Posterior vena cava (tissue), 2 donors: Measurements from ENCODE around the gene TAS2R9. TPM values are rescaled to one million over a fixed set of nuclear protein-coding genes. Genes with fewer than 3 reads are reported as not detected.
"Not testable (repeated sequence)": the region's sequence is repeated elsewhere in the genome, so short reads cannot be mapped to it uniquely, and the experiment has no call there.

Experiments used
- DNase-seq: peaks from one replicate; pipeline ENCODE4 v3.0.0-alpha.2; 2020; ENCODE audit warnings: low spot score
- intact Hi-C, 2 donors: fragments of 100-400 bp; cut with DNase I; formaldehyde crosslinking; loops; one replicate each; pipeline versions ENCODE4 v1.14.1 to v1.14.2; 2022 to 2023
- long read RNA-seq, 2 donors: library from polyadenylated mRNA; unstranded; transcript quantifications; one replicate each; pipeline ENCODE4 v2.0.0, GENCODE V29; 2020 to 2021
- total RNA-seq, 2 donors: library from RNA; stranded (reverse); fragmentation: NEBNext Ultra II Directional; extraction: Animal tissue kit (Norgen Biotek cat#: 25700); gene quantifications; one replicate each; pipeline ENCODE4 v1.2.1, GENCODE V29; 2021
- donor health status: DM: yes; HTN: yes; CAD: no.
- donor health status: DM: yes; HTN: yes; CAD: no.

The TAS2R9 gene, protein sequence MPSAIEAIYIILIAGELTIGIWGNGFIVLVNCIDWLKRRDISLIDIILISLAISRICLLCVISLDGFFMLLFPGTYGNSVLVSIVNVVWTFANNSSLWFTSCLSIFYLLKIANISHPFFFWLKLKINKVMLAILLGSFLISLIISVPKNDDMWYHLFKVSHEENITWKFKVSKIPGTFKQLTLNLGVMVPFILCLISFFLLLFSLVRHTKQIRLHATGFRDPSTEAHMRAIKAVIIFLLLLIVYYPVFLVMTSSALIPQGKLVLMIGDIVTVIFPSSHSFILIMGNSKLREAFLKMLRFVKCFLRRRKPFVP
- total RNA-seq = under 1 TPM in 1 of 2 donors, not detected in 1; 0.51 TPM
- long read RNA-seq, donor 1 = 0 reads
- long read RNA-seq, donor 2 = 0 reads

DNA sequence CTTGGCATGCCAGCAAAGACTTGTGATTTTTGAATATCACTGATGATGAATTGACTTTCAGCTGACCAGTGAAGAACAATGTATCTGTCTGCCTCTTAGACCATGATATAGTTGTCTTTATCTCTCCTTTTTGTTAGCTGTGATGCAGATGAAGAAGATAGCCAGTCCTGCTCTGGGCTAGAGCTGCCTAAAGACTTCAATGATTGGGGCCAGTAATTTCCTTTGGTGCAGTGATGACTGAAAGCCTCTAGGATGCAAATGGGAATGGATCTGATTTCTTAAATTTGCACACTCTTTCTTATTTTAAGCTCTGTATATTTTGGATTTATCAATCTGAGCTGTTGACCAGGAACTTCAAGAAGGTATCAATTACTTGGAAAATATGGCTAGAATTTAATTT lies at the start of gene TAS2R9:
Gene TAS2R9, minus strand, starts transcription at position 101 of the 400 bp plus-strand sequence. Its CDS starts 93 bp downstream, at position 8.
- intact Hi-C loops = no loop called here
- no peak for DNase-seq

DNA sequence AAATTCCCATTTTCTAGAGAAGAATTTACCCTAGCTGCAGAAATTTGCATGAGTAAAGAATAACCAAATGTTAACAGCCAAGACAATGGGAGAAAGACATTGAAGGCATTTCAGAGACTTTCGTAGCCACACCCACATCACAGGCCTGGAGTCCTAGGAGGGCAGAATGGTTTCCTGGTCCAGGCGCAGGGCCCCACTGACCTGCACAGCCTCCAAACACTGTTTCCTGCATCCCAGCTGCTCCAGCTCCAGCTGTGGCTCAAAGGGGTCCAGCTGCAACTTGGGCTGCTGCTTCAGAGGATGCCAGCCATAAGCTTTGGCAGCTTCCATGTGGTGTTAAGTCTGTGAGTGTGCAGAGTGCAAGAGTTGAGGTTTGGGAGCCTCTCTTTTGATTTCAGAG lies 45.8 kb upstream of the TAS2R9 start:
- no peak for DNase-seq
- intact Hi-C loops = no loop called here

DNA sequence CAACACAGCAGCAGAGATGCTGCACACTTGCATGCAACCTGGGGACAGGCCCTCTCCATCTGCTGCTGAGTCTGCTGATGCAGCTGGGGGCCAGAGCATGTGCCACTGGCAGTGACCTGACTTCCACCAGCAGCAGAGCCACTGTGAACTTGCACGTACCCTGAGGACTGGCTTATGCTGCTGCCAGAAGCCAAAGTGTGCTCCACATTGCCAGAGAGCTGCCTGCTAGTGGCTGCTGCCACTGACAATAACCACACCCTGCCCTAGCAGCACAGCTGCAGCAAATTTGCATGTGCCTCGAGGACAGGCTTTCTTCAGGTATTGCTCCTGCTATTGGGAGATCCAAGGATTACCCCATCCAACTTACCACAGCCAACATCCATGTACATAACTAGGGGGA lies 43.8 kb upstream of the TAS2R9 start:
- intact Hi-C loops = no loop called here
- DNase-seq = no peak

DNA sequence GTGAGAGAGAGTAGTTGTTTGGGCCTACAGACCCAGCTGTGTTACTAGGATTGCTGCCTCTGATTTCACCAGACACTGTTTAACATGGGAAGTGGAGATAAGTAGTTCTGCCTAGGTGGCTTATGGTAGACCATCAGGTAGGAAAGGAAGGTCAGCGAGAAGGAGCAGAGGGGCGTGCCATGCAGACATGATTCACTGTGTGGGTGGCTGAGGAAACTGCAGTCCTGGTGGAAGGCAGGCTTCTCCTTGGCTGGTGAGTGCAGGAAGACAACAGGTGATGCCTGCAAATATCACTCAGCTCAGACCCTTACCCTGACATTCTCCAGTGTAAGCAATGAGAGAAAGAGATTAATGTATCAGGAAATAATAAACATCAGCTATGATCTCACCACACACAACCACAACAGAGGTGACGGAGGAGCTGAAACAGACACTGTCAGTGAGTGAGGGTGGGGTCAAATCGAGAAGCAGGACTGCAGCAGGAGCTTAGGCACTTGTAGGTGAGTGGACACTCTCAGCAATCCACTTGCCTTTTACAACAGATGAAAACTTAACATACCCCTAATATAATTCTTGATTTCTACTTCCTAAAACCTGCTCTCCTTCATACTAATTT lies 41.4 kb upstream of the TAS2R9 start:
- intact Hi-C loops = no loop called here
- no peak for DNase-seq

DNA sequence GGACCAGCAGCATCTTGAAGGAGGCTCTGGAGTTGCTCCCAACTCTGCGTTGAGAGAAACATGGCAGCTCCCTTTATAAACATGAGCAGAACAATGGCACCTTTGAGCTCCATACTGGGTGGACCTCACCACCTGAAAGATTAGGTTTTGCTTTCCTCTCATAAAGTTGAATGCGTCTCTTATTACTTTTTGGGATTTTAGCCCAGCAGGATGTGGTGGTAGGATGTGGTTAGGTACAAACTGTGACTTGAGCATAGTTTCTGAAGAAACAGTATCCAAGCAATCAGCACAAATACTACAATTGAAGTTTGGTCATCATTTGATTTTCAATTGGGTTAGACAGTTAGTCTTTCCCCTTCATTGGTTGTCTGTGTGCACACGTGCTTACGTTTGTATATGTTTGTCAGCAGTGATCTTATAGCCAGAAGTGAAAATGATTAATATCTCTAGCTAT lies 39.5 kb upstream of the TAS2R9 start, which contains the start of gene PRR4:
Gene PRR4, minus strand, starts transcription at position 51 of the 454 bp plus-strand sequence. Its CDS starts 38 bp downstream, at position 13.
- intact Hi-C loops = no loop called here
- DNase-seq = no peak

DNA sequence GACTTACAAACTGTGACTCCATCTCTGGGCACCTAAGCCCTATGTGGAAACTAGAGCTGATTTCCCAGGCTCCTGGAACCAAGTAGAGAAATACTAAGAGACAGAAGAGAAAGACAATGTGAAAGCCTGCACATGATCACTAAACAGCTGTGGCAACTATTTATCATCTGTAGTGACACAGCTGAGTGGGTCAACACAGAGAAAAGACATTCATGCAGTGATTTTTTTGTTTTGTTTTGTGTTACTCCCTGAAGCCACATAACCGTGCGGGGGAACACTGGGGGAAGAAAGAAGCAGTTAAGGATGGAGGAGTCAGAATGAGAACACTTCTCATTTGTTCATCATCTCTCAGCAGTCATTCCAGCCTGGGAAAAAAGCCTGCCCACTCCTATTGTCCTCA lies 37.8 kb upstream of the TAS2R9 start:
- DNase-seq = no peak
- intact Hi-C loops = no loop called here

DNA sequence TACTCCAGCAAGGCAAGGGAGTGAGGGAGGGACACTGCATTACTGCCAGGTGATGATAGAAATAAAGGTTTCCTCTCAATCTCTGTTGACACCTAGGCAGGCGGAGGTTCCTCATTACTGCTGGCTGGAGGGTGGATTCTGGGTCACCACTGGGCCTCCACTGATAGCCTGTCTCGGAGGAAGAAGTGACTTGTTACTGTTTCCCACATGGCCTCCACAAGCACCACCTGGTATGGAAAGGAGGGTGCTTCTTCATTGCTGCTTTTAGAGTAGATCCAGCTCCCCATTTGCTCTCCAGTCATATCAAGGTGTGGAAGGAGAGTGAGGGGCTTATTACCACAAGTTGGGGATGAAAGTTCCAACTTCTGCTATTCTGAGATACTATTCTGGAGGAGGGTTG lies 32.9 kb upstream of the TAS2R9 start:
- intact Hi-C loops = no loop called here
- no peak for DNase-seq

DNA sequence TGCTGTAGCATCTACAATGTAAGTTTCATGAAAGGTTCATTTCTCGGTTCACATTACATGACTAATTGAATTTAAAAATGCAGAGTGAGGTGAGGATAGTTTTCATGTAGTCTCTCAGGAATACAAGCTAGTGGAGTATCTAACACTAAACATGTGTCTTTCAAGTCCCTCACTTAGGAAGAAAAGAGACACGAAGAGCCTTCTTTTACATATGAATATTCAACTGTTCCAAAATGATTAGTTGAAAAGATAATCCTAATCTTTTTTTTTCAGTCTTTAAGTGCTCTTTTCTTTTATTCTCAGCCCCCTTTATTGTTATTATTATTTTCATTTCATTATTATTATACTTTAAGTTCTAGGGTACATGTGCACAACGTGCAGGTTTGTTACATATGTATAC lies 28.5 kb upstream of the TAS2R9 start:
- intact Hi-C loops = no loop called here

DNA sequence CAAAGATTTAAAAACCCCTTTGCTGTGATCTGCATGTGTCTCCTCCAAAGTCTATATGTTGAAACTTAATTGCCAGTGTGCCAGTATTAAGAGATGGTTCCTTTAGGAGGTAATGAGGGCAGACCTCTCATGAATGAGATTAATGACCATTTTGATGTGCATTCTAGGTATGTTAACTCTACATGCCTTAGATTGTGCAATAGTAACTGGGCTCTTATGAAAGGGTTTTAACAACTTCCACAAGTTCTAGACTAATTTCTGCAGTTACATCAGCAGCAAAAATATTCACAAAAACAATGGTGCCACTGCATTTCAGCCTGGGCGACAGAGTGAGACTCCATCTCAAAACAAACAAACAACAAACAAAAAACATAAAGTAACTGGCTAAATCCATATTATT lies 20.0 kb upstream of the TAS2R9 start:
- no peak for DNase-seq
- intact Hi-C loops = no loop called here

More for the DNA sequence above, 28.5 kb upstream of the TAS2R9 start:
- no peak for DNase-seq

DNA sequence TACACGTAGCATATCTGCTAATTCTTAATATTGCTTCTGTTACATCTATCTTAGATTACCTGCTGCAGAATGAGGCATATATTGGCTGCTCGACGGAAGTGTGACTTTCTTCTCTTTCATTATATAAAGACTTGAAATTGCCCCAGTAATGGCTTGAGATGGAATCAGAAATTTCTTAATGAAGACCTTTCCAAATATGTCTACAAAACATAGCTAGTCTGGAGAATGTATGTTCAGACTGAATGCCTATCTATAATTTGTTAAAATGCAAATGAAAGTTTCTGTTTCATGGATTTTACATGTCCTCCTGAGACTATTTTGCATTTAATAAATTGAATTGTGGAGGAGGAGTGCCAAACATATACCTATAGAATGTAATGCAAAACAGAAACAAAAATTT lies 16.3 kb upstream of the TAS2R9 start, which contains the start of gene TAS2R10:
Gene TAS2R10, minus strand, starts transcription at position 101 of the 400 bp plus-strand sequence. Its CDS starts 89 bp downstream, at position 12.
- intact Hi-C loops = no loop called here
- DNase-seq = no peak

DNA sequence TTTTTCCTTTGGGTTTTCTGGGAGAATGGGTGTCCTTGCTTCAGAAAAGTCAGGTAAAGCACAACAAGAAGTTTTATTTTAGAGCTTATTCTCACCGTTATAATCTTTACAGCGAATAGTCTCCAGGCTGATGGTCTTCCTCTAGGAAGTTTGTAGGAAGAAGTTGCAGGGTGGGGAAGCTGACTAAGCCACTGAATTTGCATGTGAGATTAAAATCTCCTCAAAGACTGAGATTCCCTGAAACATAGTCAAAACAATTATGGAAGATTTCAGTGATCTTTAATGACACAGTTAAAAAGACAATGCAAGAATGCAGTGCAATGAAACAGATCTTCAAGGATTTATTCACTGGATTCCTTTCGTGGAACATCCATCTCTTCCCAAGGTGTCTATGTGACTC lies 15.0 kb upstream of the TAS2R9 start:
- intact Hi-C loops = no loop called here
- DNase-seq = no peak

DNA sequence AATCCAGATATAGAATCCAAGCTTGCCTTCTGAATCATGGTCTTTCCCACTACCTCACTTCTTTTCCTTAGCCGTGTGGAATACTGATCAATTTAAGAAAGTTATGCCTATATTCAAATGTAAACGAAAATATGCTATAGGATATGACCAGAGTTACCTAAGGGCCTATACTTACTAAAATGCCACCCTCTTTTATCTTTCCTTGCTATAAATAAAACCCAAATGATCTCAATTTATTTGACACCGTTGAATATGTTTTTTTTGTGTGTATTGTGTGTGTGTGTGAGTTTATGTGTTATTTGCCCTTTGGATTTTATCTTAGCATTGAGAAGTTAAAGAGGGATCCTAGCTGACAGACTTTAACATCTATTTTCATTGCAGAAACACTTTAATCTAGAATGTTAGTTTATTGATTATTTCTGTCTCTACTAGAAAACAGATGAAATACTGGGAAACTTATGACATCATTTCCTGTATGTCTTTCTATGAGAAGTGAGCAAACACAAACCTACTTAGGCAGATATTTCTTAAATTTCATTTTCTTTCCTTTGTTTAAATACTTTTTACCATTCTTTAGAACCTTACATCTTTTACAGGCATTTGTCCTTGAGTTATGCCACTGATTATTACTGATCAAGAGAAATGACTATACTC lies 2.0 kb upstream of the TAS2R9 start:
- DNase-seq = no peak
- intact Hi-C loops = no loop called here

DNA sequence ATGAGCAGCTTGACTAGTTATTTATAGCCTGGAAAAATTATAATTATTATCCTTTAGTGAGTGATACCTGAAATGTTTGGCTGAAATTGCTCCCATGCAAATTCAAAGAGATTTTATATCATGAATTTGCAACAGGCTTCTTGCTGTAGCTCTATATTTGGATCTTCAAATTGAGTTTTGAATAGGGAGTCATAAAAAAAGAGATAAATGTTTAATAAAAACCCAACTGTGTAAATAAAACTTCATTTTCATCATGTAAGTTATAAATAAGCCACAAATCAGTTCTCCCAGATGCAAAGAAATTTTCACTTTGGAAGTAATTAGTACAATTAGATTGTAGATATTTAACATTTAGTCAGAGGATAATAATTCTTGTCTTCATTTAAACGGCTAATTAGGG lies 2.8 kb downstream of the TAS2R9 start, which contains the start of gene TAS2R8:
Gene TAS2R8, minus strand, starts transcription at position 101 of the 400 bp plus-strand sequence. CDS start 306 bp downstream, outside the sequence.
- DNase-seq = no peak
- intact Hi-C loops = no loop called here

DNA sequence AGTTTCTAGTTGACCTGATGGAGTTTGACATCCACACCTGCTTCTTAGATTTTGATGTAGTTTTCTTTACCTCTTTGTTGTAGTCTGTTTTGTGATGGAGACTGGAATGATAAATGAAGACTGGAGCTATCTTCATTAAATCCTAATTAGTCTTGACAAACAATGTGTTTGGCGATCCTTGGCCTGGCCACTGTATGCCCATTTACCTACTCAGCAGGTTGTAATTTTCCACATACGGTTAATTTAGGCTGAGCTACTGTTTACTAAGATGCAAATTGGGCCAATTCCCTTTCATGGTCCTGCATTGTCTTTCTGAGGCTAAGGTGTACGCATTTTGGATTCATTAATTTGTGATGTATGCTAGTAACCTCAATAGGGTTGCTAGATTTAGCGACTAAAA lies 7.4 kb downstream of the TAS2R9 start, which contains the start of gene TAS2R7:
Gene TAS2R7, minus strand, starts transcription at position 41 of the 400 bp plus-strand sequence. CDS start 57 bp downstream, outside the sequence.
- intact Hi-C loops = no loop called here
- no peak for DNase-seq

DNA sequence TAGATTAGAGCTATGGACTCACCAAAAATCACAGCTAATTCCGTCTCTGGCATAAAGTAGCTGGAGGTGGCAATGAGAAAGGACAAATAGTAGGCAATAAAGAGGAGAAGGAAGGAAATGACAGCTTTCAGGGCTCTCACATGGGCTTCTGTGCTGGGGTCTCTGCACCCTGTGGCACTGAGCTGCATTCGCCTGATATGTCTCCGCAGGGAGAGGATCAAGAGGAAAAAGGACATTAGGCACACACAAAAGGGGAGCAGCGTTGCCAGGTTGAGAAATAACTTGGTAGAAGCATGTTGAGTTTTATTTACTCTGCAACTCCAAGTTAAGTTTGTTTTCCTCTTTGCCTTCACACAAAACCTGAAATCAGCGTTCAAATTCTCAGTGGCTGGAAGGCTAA lies 8.2 kb downstream of the TAS2R9 start:
- intact Hi-C loops = no loop called here
- no peak for DNase-seq

DNA sequence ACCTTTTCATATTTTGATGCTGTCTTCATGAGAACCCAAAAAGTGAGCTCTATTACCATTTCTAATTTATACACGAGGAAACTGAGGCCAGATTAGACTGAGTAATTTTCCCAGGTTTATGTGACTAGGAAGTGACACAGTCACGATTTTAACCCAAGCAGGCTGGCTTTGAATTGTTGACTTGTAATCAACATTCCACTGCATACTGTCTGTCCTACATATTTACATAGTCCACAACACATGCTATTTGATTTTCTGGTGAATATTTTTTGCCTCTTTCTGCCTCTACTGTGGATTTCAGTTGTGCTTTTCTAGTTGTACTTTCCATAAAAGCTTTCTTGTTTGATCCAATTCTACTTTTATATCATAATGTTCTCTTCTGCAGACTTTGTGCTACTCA lies 15.7 kb downstream of the TAS2R9 start:
- no peak for DNase-seq
- intact Hi-C loops = no loop called here

DNA sequence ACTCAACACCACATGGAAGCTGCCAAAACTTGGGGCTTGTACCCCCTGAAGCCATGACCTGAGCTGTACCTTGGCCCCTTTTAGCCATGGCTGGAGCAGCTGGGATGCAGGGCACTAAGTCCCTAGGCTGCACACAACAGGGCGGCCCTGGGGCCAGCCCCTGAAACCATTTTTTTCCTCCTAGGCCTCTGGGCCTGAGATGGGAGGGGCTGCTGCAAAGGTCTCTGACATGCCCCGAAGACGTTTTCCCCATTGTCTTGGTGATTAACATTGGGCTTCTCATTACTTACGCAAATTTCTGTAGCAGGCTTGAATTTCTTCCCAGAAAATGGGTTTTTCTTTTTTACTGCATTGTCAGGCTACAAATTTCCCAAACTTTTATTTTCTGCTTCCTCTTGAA lies 18.2 kb downstream of the TAS2R9 start:
- DNase-seq, intact Hi-C loops: not testable (repeated sequence)

DNA sequence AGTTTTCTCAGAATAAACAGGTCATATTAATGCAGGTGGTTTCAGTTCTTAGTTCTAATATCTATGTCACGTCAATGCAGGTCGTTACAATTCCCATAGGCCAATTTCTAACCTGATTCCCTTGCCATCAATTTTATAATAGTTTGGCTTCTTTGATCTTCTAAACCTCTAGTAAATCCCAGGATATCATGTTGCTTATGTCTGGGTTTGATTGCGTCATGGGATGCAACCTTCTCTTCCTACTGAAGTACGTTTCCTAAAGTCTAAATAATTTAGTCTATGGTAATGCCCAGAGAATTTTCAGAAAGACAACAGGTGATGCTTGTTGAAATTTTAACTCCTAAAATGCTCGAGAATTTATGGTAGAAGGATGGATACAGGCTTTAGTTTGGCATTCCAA lies 26.7 kb downstream of the TAS2R9 start:
- intact Hi-C loops = no loop called here
- no peak for DNase-seq

DNA sequence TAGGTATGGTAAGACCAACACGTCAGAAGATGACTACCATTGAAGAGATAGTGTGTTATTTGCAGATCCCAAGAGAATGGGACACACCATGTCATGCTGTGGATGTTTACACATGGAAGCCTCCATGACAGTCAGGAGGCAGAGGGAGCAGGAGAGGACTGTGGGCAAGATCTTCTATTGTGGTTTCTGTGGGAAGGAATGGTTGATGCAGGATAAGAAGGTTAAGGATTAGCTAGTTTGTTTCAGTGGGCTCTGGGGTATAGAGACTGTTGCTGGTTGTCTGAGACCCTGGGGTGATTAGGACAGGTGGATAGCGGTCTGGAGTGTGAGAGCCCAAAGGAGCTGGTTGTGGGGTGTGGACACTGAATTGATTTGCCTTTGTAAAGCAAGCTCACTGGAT lies 30.9 kb downstream of the TAS2R9 start:
- intact Hi-C loops = loop anchor here (5.0 to 10.0 kb wide), 3 partner anchors 416 to 706 kb away; no protein-coding TSS in a partner anchor

More for the DNA sequence above, 30.9 kb downstream of the TAS2R9 start:
- no peak for DNase-seq
